Dendritic cell treated with granulocyte-macrophage colony-stimulating factor and Interleukin-4, amounts not matched to agents 40 ng/mL and 50 ng/mL, for 4 days (primary cell): ENCODE measurements around the gene KCNH3.

Source experiments
- H3K27ac Mint-ChIP-seq: one replicate; pipeline ENCODE4 v1.8.0; 2022; ENCODE audit warnings: mild to moderate bottlenecking, mixed read lengths
- H3K27me3 Mint-ChIP-seq: one replicate; pipeline ENCODE4 v1.8.0; 2022; ENCODE audit warnings: mild to moderate bottlenecking, mixed read lengths
- H3K36me3 Mint-ChIP-seq: one replicate; pipeline ENCODE4 v1.8.0; 2022; ENCODE audit warnings: low read depth, mixed read lengths
- H3K4me1 Mint-ChIP-seq: one replicate; pipeline ENCODE4 v1.8.0; 2022; ENCODE audit warnings: low read depth, mixed read lengths
- H3K4me3 Mint-ChIP-seq: one replicate; pipeline ENCODE4 v1.8.0; 2022; ENCODE audit warnings: mild to moderate bottlenecking, moderate library complexity, mixed read lengths
- H3K9me3 Mint-ChIP-seq: one replicate; pipeline ENCODE4 v1.8.0; 2022; ENCODE audit warnings: mixed read lengths
- intact Hi-C: fragments of 100-400 bp; cut with micrococcal nuclease; formaldehyde crosslinking; loops from one replicate; pipeline ENCODE4 v1.15.0; 2022

Gene KCNH3

GRCh38 chr12:49535921-49536525 is 2.8 kb upstream of the KCNH3 start:
- H3K4me3 Mint-ChIP-seq = no peak overlapping the region
- peaks cover 32% of the 10 kb centered on the region for H3K27me3 Mint-ChIP-seq

GRCh38 chr12:49536526-49537071 is 2.2 kb upstream of the KCNH3 start:
- peak overlapping the region; percentile 9 for H3K27ac Mint-ChIP-seq
- H3K4me1 Mint-ChIP-seq = peaks cover 52% of the 10 kb centered on the region
- H3K9me3 Mint-ChIP-seq = no peaks in the 10 kb centered on the region
- H3K4me3 Mint-ChIP-seq = peak overlapping the region; percentile 23
- intact Hi-C loops = no loop called here
- H3K36me3 Mint-ChIP-seq = no peaks in the 10 kb centered on the region
- peaks cover 37% of the 10 kb centered on the region for H3K27me3 Mint-ChIP-seq

More at GRCh38 chr12:49535921-49536525, 2.8 kb upstream of the KCNH3 start:
- Mint-ChIP-seq H3K36me3 (no peaks in the 10 kb centered on the region), H3K27ac (no peak overlapping the region), H3K4me1 (peaks cover 46% of the 10 kb centered on the region), H3K9me3 (no peaks in the 10 kb centered on the region)
- intact Hi-C loops = no loop called here

GRCh38 chr12:49537231-49537751 is 1.5 kb upstream of the KCNH3 start:
- Mint-ChIP-seq H3K4me3 (peak overlapping the region; percentile 80), H3K27me3 (peaks cover 40% of the 10 kb centered on the region), H3K27ac (peak overlapping the region; percentile 32), H3K36me3 (no peaks in the 10 kb centered on the region), H3K9me3 (no peaks in the 10 kb centered on the region), H3K4me1 (peaks cover 52% of the 10 kb centered on the region)
- intact Hi-C loops = no loop called here

GRCh38 chr12:49537752-49538509 is 899 bp upstream of the KCNH3 start:
- intact Hi-C loops = no loop called here
- Mint-ChIP-seq H3K4me1 (peaks cover 52% of the 10 kb centered on the region), H3K4me3 (peak overlapping the region; percentile 80), H3K27ac (peak overlapping the region; percentile 32), H3K27me3 (peaks cover 43% of the 10 kb centered on the region), H3K36me3 (no peaks in the 10 kb centered on the region), H3K9me3 (no peaks in the 10 kb centered on the region)

GRCh38 chr12:49539406-49540228 is 787 bp downstream of the KCNH3 start:
- intact Hi-C loops = no loop called here
- Mint-ChIP-seq H3K9me3 (no peaks in the 10 kb centered on the region), H3K27ac (peak overlapping the region; percentile 17), H3K27me3 (peaks cover 59% of the 10 kb centered on the region), H3K36me3 (no peaks in the 10 kb centered on the region), H3K4me1 (peaks cover 50% of the 10 kb centered on the region), H3K4me3 (peak overlapping the region; percentile 65)

- Mint-ChIP-seq H3K27me3 (peaks cover 62% of the 10 kb centered on the region), H3K9me3 (no peaks in the 10 kb centered on the region), H3K36me3 (no peaks in the 10 kb centered on the region), H3K27ac (peak overlapping the region; percentile 17), H3K4me3 (peak overlapping the region; percentile 35), H3K4me1 (peaks cover 42% of the 10 kb centered on the region)
- intact Hi-C loops = no loop called here
These were observed 1.7 kb downstream of the KCNH3 start for GRCh38 chr12:49540229-49541139.

- Mint-ChIP-seq H3K4me3 (no peak overlapping the region), H3K4me1 (peaks cover 34% of the 10 kb centered on the region), H3K36me3 (no peaks in the 10 kb centered on the region), H3K27ac (no peak overlapping the region), H3K27me3 (peaks cover 70% of the 10 kb centered on the region), H3K9me3 (no peaks in the 10 kb centered on the region)
- intact Hi-C loops = no loop called here
These were observed 2.5 kb downstream of the KCNH3 start for GRCh38 chr12:49541140-49541861.

GRCh38 chr12:49541911-49542505 is 3.2 kb downstream of the KCNH3 start:
- intact Hi-C loops = no loop called here
- peaks cover 27% of the 10 kb centered on the region for H3K4me1 Mint-ChIP-seq
- H3K4me3 Mint-ChIP-seq = no peak overlapping the region
- no peaks in the 10 kb centered on the region for H3K36me3 Mint-ChIP-seq
- no peak overlapping the region for H3K27ac Mint-ChIP-seq
- H3K27me3 Mint-ChIP-seq = peaks cover 75% of the 10 kb centered on the region
- no peaks in the 10 kb centered on the region for H3K9me3 Mint-ChIP-seq

GRCh38 chr12:49542592-49543160 is 3.8 kb downstream of the KCNH3 start:
- H3K27ac Mint-ChIP-seq = no peak overlapping the region
- H3K9me3 Mint-ChIP-seq = no peaks in the 10 kb centered on the region
- H3K27me3 Mint-ChIP-seq = peaks cover 79% of the 10 kb centered on the region
- H3K4me3 Mint-ChIP-seq = no peak overlapping the region
- H3K36me3 Mint-ChIP-seq = no peaks in the 10 kb centered on the region
- intact Hi-C loops = no loop called here
- peaks cover 22% of the 10 kb centered on the region for H3K4me1 Mint-ChIP-seq

- Mint-ChIP-seq H3K4me1 (peaks cover 22% of the 10 kb centered on the region), H3K9me3 (no peaks in the 10 kb centered on the region), H3K4me3 (no peak overlapping the region), H3K36me3 (no peaks in the 10 kb centered on the region), H3K27me3 (peaks cover 82% of the 10 kb centered on the region), H3K27ac (no peak overlapping the region)
- intact Hi-C loops = no loop called here
These were observed 4.5 kb downstream of the KCNH3 start for GRCh38 chr12:49543221-49543913.

- Mint-ChIP-seq H3K36me3 (no peaks in the 10 kb centered on the region), H3K4me1 (peaks cover 30% of the 10 kb centered on the region), H3K4me3 (no peak overlapping the region), H3K27ac (no peak overlapping the region), H3K27me3 (peaks cover 90% of the 10 kb centered on the region), H3K9me3 (no peaks in the 10 kb centered on the region)
- intact Hi-C loops = no loop called here
These were observed 5.3 kb downstream of the KCNH3 start for GRCh38 chr12:49543914-49544815.
